Measurements from ENCODE around the gene TRHDE.

The TRHDE gene

GRCh38 chr12:72286526-72286925 lies 14.4 kb downstream of the TRHDE start:
- Histone ChIP-seq H3K27ac (ENCODE audit: low read depth in 2 of 2, low read length in 2 of 2) (no peak overlapping the region), H3K4me3 (ENCODE audit: low read length in 2 of 2) (no peak overlapping the region), H3K9me3 (ENCODE audit: control insufficient read depth in 2 of 2, low read length in 2 of 2) (no peaks in the 10 kb centered on the region), H3K9ac (ENCODE audit: low read depth in 1 of 2, low read length in 2 of 2) (no peak overlapping the region), H3K27me3 (ENCODE audit: control insufficient read depth in 2 of 2, insufficient read depth in 2 of 2, low read length in 2 of 2) (no peaks in the 10 kb centered on the region), H3K36me3 (ENCODE audit: control insufficient read depth in 2 of 2, insufficient read depth in 2 of 2, low read length in 2 of 2) (no peaks in the 10 kb centered on the region), H3K4me1 (ENCODE audit: control insufficient read depth in 2 of 2, insufficient read depth in 2 of 2, low read length in 2 of 2) (no peaks in the 10 kb centered on the region)

GRCh38 chr12:72288436-72288835 lies 16.3 kb downstream of the TRHDE start:
- H3K4me3 ChIP-seq (ENCODE audit: low read length in 2 of 2) = no peak overlapping the region
- H3K27ac ChIP-seq (ENCODE audit: low read depth in 2 of 2, low read length in 2 of 2) = no peak overlapping the region
- H3K36me3 ChIP-seq (ENCODE audit: control insufficient read depth in 2 of 2, insufficient read depth in 2 of 2, low read length in 2 of 2) = no peaks in the 10 kb centered on the region
- H3K9ac ChIP-seq (ENCODE audit: low read depth in 1 of 2, low read length in 2 of 2) = no peak overlapping the region
- no peaks in the 10 kb centered on the region for H3K9me3 ChIP-seq (ENCODE audit: control insufficient read depth in 2 of 2, low read length in 2 of 2)
- no peaks in the 10 kb centered on the region for H3K27me3 ChIP-seq (ENCODE audit: control insufficient read depth in 2 of 2, insufficient read depth in 2 of 2, low read length in 2 of 2)
- no peaks in the 10 kb centered on the region for H3K4me1 ChIP-seq (ENCODE audit: control insufficient read depth in 2 of 2, insufficient read depth in 2 of 2, low read length in 2 of 2)

- Histone ChIP-seq H3K27ac (ENCODE audit: low read depth in 2 of 2, low read length in 2 of 2) (no peak overlapping the region), H3K4me3 (ENCODE audit: low read length in 2 of 2) (no peak overlapping the region), H3K4me1 (ENCODE audit: control insufficient read depth in 2 of 2, insufficient read depth in 2 of 2, low read length in 2 of 2) (no peaks in the 10 kb centered on the region), H3K36me3 (ENCODE audit: control insufficient read depth in 2 of 2, insufficient read depth in 2 of 2, low read length in 2 of 2) (no peaks in the 10 kb centered on the region), H3K9me3 (ENCODE audit: control insufficient read depth in 2 of 2, low read length in 2 of 2) (no peaks in the 10 kb centered on the region), H3K27me3 (ENCODE audit: control insufficient read depth in 2 of 2, insufficient read depth in 2 of 2, low read length in 2 of 2) (no peaks in the 10 kb centered on the region), H3K9ac (ENCODE audit: low read depth in 1 of 2, low read length in 2 of 2) (no peak overlapping the region)
Observed at GRCh38 chr12:72288911-72289310, 16.7 kb downstream of the TRHDE start.

- Histone ChIP-seq H3K27me3 (ENCODE audit: control insufficient read depth in 2 of 2, insufficient read depth in 2 of 2, low read length in 2 of 2) (no peaks in the 10 kb centered on the region), H3K9ac (ENCODE audit: low read depth in 1 of 2, low read length in 2 of 2) (no peak overlapping the region), H3K9me3 (ENCODE audit: control insufficient read depth in 2 of 2, low read length in 2 of 2) (no peaks in the 10 kb centered on the region)
Observed at GRCh38 chr12:72289633-72290032, 17.5 kb downstream of the TRHDE start.

GRCh38 chr12:72291175-72291574 lies 19.0 kb downstream of the TRHDE start:
- Histone ChIP-seq H3K27ac (ENCODE audit: low read depth in 2 of 2, low read length in 2 of 2) (no peak overlapping the region), H3K9me3 (ENCODE audit: control insufficient read depth in 2 of 2, low read length in 2 of 2) (no peaks in the 10 kb centered on the region), H3K27me3 (ENCODE audit: control insufficient read depth in 2 of 2, insufficient read depth in 2 of 2, low read length in 2 of 2) (no peaks in the 10 kb centered on the region), H3K4me1 (ENCODE audit: control insufficient read depth in 2 of 2, insufficient read depth in 2 of 2, low read length in 2 of 2) (no peaks in the 10 kb centered on the region), H3K36me3 (ENCODE audit: control insufficient read depth in 2 of 2, insufficient read depth in 2 of 2, low read length in 2 of 2) (no peaks in the 10 kb centered on the region), H3K9ac (ENCODE audit: low read depth in 1 of 2, low read length in 2 of 2) (no peak overlapping the region), H3K4me3 (ENCODE audit: low read length in 2 of 2) (no peak overlapping the region)

More at GRCh38 chr12:72289633-72290032, 17.5 kb downstream of the TRHDE start:
- H3K27ac ChIP-seq (ENCODE audit: low read depth in 2 of 2, low read length in 2 of 2) = no peak overlapping the region
- H3K4me3 ChIP-seq (ENCODE audit: low read length in 2 of 2) = no peak overlapping the region
- no peaks in the 10 kb centered on the region for H3K4me1 ChIP-seq (ENCODE audit: control insufficient read depth in 2 of 2, insufficient read depth in 2 of 2, low read length in 2 of 2)
- H3K36me3 ChIP-seq (ENCODE audit: control insufficient read depth in 2 of 2, insufficient read depth in 2 of 2, low read length in 2 of 2) = no peaks in the 10 kb centered on the region

- H3K4me1 ChIP-seq (ENCODE audit: control insufficient read depth in 2 of 2, insufficient read depth in 2 of 2, low read length in 2 of 2) = no peaks in the 10 kb centered on the region
- H3K27ac ChIP-seq (ENCODE audit: low read depth in 2 of 2, low read length in 2 of 2) = no peak overlapping the region
- H3K27me3 ChIP-seq (ENCODE audit: control insufficient read depth in 2 of 2, insufficient read depth in 2 of 2, low read length in 2 of 2) = no peaks in the 10 kb centered on the region
- H3K9ac ChIP-seq (ENCODE audit: low read depth in 1 of 2, low read length in 2 of 2) = no peak overlapping the region
- no peaks in the 10 kb centered on the region for H3K9me3 ChIP-seq (ENCODE audit: control insufficient read depth in 2 of 2, low read length in 2 of 2)
- no peak overlapping the region for H3K4me3 ChIP-seq (ENCODE audit: low read length in 2 of 2)
- H3K36me3 ChIP-seq (ENCODE audit: control insufficient read depth in 2 of 2, insufficient read depth in 2 of 2, low read length in 2 of 2) = no peaks in the 10 kb centered on the region
Observed at GRCh38 chr12:72293701-72294100, 21.5 kb downstream of the TRHDE start.

GRCh38 chr12:72295101-72295500 lies 22.9 kb downstream of the TRHDE start:
- no peak overlapping the region for H3K4me3 ChIP-seq (ENCODE audit: low read length in 2 of 2)
- H3K36me3 ChIP-seq (ENCODE audit: control insufficient read depth in 2 of 2, insufficient read depth in 2 of 2, low read length in 2 of 2) = no peaks in the 10 kb centered on the region
- no peaks in the 10 kb centered on the region for H3K27me3 ChIP-seq (ENCODE audit: control insufficient read depth in 2 of 2, insufficient read depth in 2 of 2, low read length in 2 of 2)
- no peaks in the 10 kb centered on the region for H3K9me3 ChIP-seq (ENCODE audit: control insufficient read depth in 2 of 2, low read length in 2 of 2)
- no peak overlapping the region for H3K9ac ChIP-seq (ENCODE audit: low read depth in 1 of 2, low read length in 2 of 2)
- no peak overlapping the region for H3K27ac ChIP-seq (ENCODE audit: low read depth in 2 of 2, low read length in 2 of 2)
- no peaks in the 10 kb centered on the region for H3K4me1 ChIP-seq (ENCODE audit: control insufficient read depth in 2 of 2, insufficient read depth in 2 of 2, low read length in 2 of 2)

- H3K4me1 ChIP-seq (ENCODE audit: control insufficient read depth in 2 of 2, insufficient read depth in 2 of 2, low read length in 2 of 2) = no peaks in the 10 kb centered on the region
- no peak overlapping the region for H3K4me3 ChIP-seq (ENCODE audit: low read length in 2 of 2)
- no peak overlapping the region for H3K9ac ChIP-seq (ENCODE audit: low read depth in 1 of 2, low read length in 2 of 2)
- no peaks in the 10 kb centered on the region for H3K36me3 ChIP-seq (ENCODE audit: control insufficient read depth in 2 of 2, insufficient read depth in 2 of 2, low read length in 2 of 2)
- H3K9me3 ChIP-seq (ENCODE audit: control insufficient read depth in 2 of 2, low read length in 2 of 2) = no peaks in the 10 kb centered on the region
- no peaks in the 10 kb centered on the region for H3K27me3 ChIP-seq (ENCODE audit: control insufficient read depth in 2 of 2, insufficient read depth in 2 of 2, low read length in 2 of 2)
- H3K27ac ChIP-seq (ENCODE audit: low read depth in 2 of 2, low read length in 2 of 2) = no peak overlapping the region
Observed at GRCh38 chr12:72295744-72296143, 23.6 kb downstream of the TRHDE start.

GRCh38 chr12:72296389-72296788 lies 24.2 kb downstream of the TRHDE start:
- Histone ChIP-seq H3K4me3 (ENCODE audit: low read length in 2 of 2) (no peak overlapping the region), H3K36me3 (ENCODE audit: control insufficient read depth in 2 of 2, insufficient read depth in 2 of 2, low read length in 2 of 2) (no peaks in the 10 kb centered on the region), H3K9ac (ENCODE audit: low read depth in 1 of 2, low read length in 2 of 2) (no peak overlapping the region)

GRCh38 chr12:72297666-72298065 lies 25.5 kb downstream of the TRHDE start:
- H3K27ac ChIP-seq (ENCODE audit: low read depth in 2 of 2, low read length in 2 of 2) = no peak overlapping the region
- no peak overlapping the region for H3K9ac ChIP-seq (ENCODE audit: low read depth in 1 of 2, low read length in 2 of 2)
- H3K4me1 ChIP-seq (ENCODE audit: control insufficient read depth in 2 of 2, insufficient read depth in 2 of 2, low read length in 2 of 2) = no peaks in the 10 kb centered on the region
- no peaks in the 10 kb centered on the region for H3K36me3 ChIP-seq (ENCODE audit: control insufficient read depth in 2 of 2, insufficient read depth in 2 of 2, low read length in 2 of 2)
- no peaks in the 10 kb centered on the region for H3K27me3 ChIP-seq (ENCODE audit: control insufficient read depth in 2 of 2, insufficient read depth in 2 of 2, low read length in 2 of 2)
- no peaks in the 10 kb centered on the region for H3K9me3 ChIP-seq (ENCODE audit: control insufficient read depth in 2 of 2, low read length in 2 of 2)
- H3K4me3 ChIP-seq (ENCODE audit: low read length in 2 of 2) = no peak overlapping the region

More at GRCh38 chr12:72296389-72296788, 24.2 kb downstream of the TRHDE start:
- H3K27me3 ChIP-seq (ENCODE audit: control insufficient read depth in 2 of 2, insufficient read depth in 2 of 2, low read length in 2 of 2) = no peaks in the 10 kb centered on the region
- H3K27ac ChIP-seq (ENCODE audit: low read depth in 2 of 2, low read length in 2 of 2) = no peak overlapping the region
- no peaks in the 10 kb centered on the region for H3K4me1 ChIP-seq (ENCODE audit: control insufficient read depth in 2 of 2, insufficient read depth in 2 of 2, low read length in 2 of 2)
- H3K9me3 ChIP-seq (ENCODE audit: control insufficient read depth in 2 of 2, low read length in 2 of 2) = no peaks in the 10 kb centered on the region

- H3K4me3 ChIP-seq (ENCODE audit: low read length in 2 of 2) = no peak overlapping the region
- H3K36me3 ChIP-seq (ENCODE audit: control insufficient read depth in 2 of 2, insufficient read depth in 2 of 2, low read length in 2 of 2) = no peaks in the 10 kb centered on the region
- H3K9ac ChIP-seq (ENCODE audit: low read depth in 1 of 2, low read length in 2 of 2) = no peak overlapping the region
- no peaks in the 10 kb centered on the region for H3K27me3 ChIP-seq (ENCODE audit: control insufficient read depth in 2 of 2, insufficient read depth in 2 of 2, low read length in 2 of 2)
- H3K9me3 ChIP-seq (ENCODE audit: control insufficient read depth in 2 of 2, low read length in 2 of 2) = no peaks in the 10 kb centered on the region
- H3K27ac ChIP-seq (ENCODE audit: low read depth in 2 of 2, low read length in 2 of 2) = no peak overlapping the region
- no peaks in the 10 kb centered on the region for H3K4me1 ChIP-seq (ENCODE audit: control insufficient read depth in 2 of 2, insufficient read depth in 2 of 2, low read length in 2 of 2)
Observed at GRCh38 chr12:72300728-72301127, 28.6 kb downstream of the TRHDE start.

All from mucosa of rectum (tissue), 2 donors.